ENCODE results near the gene ESYT3.

- TF ChIP-seq CTCF (IDR thresholded peaks at IDR 0.05) (no peak), POLR2A (IDR thresholded peaks at IDR 0.05) (no peak), POLR2AphosphoS5 (IDR thresholded peaks at IDR 0.05) (no peak)
These were observed 34.0 kb downstream of the ESYT3 start for GRCh38 chr3:138468451-138468850.
